Keratinocyte (primary cell): Measurements from ENCODE around the gene BCL11B.

Experiments
- CTCF ChIP-seq, 3 experiments: IDR thresholded peaks in 1 of 3; conservative IDR thresholded peaks in 1 of 3; optimal IDR thresholded peaks in 1 of 3; 2 replicates in 2 of 3; 3 replicates in 1 of 3; pipeline versions ENCODE3 to v1.5.1; 2011; ENCODE audit warnings: low read length in 3 of 3, mild to moderate bottlenecking in 3 of 3, moderate library complexity in 2 of 3, control low read depth in 1 of 3, inconsistent platforms in 1 of 3; ENCODE audit not compliant: insufficient read depth in 2 of 3; ENCODE audit errors: extremely low read depth in 1 of 3
- EZH2 ChIP-seq: IDR thresholded peaks from one replicate; pipeline ENCODE4 v1.6.1; 2012; ENCODE audit warnings: inconsistent platforms, mild to moderate bottlenecking, low read length, moderate library complexity

- no peak for TF ChIP-seq EZH2
- no peak for TF ChIP-seq CTCF (optimal IDR thresholded peaks at IDR 0.05 in 1 of 3, IDR thresholded peaks at IDR 0.05 in 1 of 3, conservative IDR thresholded peaks at IDR 0.05 in 1 of 3; ENCODE audit: extremely low read depth in 1 of 3, insufficient read depth in 2 of 3, low read length in 3 of 3)
Observed at GRCh38 chr14:99201351-99202073, 70.5 kb downstream of the BCL11B start.
